NCI-H2196 treated with DMSO at 0.1 percent for 48 hours (cell line): ENCODE results near the gene DRAM2.
"Not testable (repeated sequence)": the region's sequence is repeated elsewhere in the genome, so short reads cannot be mapped to it uniquely, and the experiment has no call there.

Experiments
- DNase-seq: peaks from one replicate; lab custom pipeline; 2025; ENCODE audit not compliant: unreplicated experiment; lab: John Stamatoyannopoulos, UW

Gene DRAM2

GRCh38 chr1:111084999-111085398 is 54.9 kb downstream of the DRAM2 start:
- no peak for DNase-seq

- DNase-seq = no peak
Observed at GRCh38 chr1:111082421-111083203, 57.3 kb downstream of the DRAM2 start.

- DNase-seq = not testable (repeated sequence)
Observed at GRCh38 chr1:111079329-111079728, 60.6 kb downstream of the DRAM2 start.

GRCh38 chr1:111077312-111077711 is 62.6 kb downstream of the DRAM2 start:
- DNase-seq = not testable (repeated sequence)
